HG02642 (cell line): ENCODE measurements around the gene KCNH5.

Experiments
- ATAC-seq: cut with Tn5 transposase; IDR thresholded peaks from one replicate; pipeline ENCODE4 v1.9.1; 2021; ENCODE audit warnings: mild to moderate bottlenecking; ENCODE audit not compliant: unreplicated experiment, poor library complexity

The KCNH5 gene

DNA sequence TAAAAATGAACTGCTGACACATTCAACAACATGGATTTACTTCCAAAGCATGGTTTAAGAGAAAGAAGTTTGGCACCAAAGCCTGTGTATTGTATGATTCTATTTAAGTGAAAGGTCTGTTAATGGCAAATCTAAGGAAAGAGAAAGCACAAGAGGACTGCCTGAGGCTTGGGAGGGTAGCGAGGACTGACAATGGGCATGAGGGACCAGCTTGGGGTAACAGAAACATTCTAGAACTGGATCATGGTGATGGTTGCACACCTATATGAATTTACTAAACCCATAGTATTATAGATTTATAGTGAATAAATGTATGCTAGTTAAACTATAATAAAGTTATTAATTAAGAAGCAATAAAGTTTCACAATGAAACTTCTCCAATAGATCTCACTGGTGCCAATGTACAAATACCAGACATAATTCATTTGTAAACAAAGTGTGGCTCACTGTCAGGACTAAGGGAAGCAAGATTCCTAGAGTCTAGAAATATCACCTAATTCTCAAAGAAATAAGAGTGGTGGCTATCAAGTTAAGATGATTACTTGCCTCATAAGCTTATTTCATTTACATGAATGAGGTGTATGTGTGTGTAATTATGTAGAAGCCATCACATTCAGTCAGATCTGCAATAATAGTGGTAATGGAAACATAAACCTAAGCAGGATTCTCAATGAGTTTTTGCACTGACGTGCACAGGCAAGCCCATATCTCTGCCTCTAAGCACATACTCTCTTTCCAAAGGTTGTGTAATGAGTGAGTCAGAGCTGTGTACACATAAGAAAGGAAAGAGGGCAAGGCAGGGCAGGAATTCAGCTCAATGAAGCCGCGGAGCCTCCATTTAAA is 353.4 kb downstream of the KCNH5 start:
- ATAC-seq = no peak

DNA sequence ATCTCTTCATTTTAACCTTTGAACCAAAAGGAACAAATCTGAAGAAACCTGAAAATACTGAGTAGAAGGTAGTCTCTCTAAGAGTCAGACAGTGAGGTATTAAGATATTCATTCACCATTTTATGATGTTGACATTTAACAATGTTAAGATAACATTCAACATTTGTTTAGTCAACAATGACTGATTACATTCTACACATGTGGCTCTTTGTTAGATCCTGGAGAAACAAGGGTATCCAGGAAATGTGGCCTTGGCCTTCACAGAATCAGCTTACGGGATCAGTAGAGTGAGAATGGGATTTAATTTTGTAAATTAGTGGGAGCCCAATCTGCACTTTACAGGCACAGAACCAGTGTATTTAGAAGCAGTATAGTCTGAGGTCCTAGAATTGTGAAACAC is 355.5 kb downstream of the KCNH5 start:
- ATAC-seq = no peak

DNA sequence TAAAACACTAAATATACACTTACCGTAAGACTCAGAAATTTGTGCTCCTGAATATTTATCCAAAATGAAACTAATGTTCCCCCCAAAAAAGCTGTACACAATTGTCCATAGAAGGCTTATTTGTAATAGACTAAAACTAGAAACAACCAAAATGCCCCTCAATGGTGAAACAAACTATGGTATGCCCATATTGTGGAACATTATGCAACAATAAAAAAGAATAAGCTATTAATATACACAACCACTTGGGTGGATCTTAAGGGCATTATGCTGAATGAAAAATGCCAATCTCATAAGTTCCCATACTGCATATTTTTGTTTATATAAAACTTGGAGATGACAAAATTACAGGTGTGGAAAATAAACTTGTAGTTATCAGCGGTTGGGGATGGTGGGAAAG is 357.4 kb downstream of the KCNH5 start:
- ATAC-seq = no peak

DNA sequence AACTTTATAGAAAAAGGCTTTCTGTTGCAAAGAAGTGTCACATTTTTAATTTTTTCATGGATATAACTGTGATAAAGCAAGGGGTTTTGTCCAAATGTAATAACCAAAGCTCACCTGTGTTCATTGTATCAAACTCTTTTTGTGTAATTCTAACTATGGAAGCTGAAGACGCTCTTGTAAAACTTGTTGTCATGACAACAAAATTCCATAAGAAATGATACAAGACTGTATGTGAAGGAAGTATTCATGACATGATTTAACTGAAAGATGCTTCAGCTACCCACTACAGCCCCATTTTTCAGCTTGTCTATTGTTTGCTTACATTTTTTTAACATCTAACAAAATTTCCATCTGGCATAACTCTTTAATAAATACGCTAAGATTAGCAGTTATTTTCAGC is 360.9 kb downstream of the KCNH5 start:
- ATAC-seq = no peak

DNA sequence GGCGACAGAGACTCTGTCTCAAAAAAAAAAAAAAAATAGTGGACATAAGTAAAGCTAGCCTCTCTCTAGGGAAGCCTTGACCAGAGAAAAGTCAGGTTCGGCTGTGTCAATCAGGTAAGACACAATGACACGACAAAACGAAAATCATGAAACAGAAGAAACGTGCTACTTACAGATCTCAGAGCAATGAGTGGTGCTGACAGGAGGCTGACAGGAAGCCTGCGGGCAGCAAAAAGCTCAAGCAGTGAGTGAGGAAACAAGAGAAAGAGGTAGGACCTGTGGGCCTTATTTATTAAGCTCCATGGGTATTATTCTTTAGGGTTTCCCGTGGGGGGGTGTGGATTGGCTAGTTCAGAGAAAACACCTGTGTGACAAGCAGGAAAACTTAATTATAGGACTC is 363.1 kb downstream of the KCNH5 start:
- no peak for ATAC-seq

DNA sequence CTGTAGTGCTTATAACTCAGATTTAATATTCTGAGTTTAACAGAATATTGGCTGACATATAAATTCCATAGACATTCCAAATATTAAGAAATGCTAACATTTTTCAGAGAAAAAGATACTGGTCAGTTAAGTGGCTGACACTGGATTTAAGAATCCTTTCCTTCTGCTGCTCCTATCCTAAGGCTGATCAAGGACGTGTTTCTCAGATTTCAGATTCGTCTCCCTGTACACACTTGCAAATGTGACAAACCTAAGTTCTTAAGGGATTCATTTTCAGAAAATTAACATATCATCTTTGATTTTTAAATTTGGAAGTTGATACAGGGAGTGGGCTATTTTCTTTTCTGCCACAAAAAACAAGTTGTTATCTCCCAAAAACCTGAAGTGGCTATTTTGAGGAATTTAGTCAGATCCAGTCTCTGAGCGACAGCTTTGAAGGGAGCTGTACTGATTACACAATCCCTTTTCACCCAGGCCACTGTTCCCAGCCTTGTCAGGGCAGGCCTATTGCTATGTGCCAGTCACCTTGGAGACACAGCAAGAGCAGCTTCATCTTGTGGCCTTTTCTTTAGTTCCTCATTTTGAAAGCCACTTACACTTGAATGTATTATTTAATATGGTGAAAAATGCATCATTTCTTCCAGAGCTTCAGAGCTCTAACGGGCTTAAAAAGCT is 370.6 kb downstream of the KCNH5 start:
- ATAC-seq = no peak

DNA sequence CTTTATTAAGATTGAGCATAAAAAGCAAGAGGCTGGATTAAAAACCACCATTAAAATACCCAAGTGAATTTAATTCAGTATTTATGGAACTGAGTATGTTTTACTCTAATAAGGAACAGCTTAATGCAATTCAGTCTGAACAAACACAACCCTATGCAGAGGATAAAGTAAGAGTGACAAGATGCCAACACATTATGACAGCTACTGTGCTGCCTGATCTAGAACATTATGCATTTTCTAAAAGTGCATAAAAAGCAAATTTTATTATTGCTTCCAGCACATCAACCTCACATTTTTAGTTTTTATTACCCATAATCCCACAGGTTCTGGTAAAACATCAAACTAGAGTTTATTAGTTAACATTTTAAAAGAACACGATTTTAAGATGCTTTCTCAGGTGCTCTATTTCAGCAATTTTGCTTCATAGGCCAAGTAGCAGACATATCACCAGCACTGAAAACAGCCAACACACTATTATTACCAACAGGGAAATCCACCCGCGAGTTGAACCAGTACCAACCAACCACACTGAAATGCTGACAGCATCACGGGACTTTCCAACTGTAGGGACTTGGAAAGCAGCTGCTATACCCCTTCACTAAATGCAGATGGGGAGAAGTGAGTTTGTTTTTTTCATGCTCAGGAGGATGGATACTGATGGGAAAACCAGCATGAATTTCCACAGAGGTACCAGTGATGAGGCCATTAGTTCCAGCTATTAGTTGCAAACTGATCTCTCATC is 372.1 kb downstream of the KCNH5 start:
- no peak for ATAC-seq

DNA sequence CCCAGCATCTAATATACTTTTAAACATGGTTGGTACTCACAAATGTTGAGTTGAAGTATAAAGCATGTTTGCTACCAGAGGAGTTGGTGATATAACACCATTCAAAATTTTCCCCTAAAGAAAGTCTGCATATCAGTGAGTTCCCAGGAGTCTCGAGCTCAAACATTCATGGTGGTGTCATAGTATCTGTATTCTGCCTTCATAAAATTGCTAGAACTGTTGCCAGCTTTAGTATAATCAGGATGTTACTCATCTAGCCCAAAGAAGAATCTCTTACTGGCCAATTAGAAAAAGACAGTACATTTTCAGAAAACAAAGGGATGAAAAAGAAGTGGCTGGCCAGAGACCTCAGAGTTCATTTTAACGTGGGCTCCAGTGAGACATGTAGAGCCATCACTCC is 374.7 kb downstream of the KCNH5 start:
- ATAC-seq = no peak

DNA sequence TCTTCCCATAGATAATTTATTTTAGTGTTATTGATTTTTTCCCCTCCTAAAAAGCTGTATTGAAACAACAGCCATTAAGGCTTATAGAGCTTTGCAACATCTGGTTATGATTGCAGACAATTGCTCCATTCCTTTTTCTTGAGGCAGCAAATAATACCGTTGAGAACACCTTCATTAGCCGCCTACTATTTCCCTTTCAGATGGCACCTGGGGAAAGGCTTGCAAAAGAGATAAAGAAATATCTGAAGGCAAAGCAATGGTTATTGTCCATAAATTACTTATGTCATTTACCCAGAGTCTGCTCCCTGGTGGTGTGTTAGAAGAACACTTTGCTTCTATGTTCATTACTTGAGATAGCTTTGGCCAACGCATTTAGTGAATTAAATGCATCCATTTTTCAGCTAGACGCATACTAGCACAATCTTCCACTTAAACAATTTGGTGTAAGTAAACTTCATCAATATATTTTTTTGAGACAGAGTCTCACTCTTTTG is 377.8 kb downstream of the KCNH5 start:
- no peak for ATAC-seq

DNA sequence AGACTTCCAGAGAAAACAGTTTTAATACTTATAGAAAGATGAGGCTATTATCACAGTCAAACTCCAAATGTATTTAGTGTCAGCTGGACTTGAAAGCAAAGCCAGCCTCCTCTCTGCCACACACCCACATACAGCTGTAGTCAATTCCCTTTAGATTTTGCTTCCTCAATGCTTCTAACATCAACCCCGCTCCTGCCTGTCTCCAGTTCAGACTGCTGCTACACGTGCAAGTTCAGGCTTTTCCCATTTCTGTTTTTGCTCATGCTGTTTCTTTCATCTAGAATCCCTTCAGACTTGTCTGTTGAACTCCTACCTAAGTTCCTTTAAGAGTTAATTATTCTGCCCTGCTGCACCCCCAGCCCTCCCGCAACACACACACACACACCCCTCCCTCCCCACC is 380.0 kb downstream of the KCNH5 start:
- ATAC-seq = no peak

DNA sequence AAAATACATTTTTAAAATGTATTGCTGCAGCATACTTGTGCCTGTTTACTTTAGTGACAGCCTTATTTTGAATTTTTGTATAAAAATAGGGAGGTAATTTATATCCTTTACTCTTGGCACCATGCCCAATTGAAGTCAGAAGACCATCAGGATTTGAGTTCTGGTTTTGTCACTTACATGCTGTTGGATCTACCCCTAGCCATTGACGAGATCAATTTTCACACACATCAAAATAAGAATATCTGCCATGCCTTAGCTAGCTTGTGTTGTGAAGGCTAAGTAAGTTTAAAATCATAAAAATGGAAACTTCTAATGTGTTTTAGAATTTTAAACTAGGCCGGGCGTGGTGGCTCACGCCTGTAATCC is 381.8 kb downstream of the KCNH5 start:
- no peak for ATAC-seq

DNA sequence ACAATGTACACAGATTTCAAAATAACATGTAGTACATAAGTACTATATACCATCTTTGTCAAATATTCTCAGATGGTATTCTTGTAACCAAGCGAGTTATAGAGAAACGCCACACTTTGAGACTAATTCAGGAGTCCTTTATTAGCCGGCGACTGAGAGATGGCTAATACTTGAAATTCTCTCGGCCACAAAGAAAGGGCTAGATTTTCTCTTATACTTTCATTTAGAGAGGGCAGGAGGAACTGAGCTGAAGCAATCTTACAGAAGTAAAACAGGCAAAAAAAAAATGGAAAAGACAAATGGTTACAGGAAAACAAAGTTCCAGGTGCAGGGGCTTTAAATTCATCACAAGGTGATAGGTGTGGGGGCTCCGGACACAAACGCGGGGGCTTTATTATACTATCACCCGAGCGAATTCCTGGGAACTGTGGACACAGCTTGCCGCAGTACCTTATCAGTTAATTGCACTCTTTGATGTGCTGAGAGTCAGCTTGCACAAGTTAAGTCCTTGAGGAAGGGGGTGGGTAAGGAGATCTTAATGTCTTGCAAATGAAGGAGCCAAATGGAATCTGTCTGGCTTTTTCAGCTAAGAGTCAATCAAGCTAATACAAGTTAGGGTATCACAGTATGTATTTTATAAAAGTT is 382.3 kb downstream of the KCNH5 start:
- ATAC-seq = no peak

DNA sequence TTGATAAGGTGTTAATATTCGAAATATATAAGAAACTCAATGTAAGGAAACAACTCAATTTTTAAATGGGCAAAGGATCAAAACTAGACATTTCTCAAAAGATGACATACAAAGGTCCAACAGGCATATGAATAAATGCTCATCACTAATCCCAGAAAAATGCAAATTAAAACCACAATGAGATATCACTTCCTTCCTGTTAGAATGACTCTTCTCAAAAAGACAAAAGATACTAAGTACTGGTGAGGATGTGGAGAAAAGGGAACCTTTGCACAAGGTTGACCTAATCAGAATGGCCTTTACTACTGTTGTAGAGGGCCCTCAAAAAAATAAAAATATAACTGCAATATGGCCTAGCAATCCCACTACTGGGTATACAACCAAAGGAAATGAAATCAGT is 383.4 kb downstream of the KCNH5 start:
- no peak for ATAC-seq

DNA sequence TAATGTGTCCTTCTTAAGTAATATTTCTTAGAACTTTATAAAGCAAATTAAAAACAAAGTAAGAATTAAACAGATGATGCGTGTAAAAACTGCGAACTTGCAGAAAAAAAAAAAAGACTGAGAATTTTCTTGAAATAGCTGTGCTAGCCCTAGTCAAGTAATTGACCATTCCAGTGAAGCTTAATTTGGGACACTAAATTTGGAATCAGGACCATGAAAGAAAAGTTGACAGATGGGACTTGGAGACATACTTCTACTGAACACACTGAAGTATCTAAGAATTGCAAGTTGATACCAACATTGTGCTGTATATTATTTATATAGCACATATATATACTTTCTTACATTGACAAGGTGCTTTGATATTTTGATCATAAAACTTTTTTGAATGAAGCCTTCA is 386.6 kb downstream of the KCNH5 start:
- no peak for ATAC-seq

DNA sequence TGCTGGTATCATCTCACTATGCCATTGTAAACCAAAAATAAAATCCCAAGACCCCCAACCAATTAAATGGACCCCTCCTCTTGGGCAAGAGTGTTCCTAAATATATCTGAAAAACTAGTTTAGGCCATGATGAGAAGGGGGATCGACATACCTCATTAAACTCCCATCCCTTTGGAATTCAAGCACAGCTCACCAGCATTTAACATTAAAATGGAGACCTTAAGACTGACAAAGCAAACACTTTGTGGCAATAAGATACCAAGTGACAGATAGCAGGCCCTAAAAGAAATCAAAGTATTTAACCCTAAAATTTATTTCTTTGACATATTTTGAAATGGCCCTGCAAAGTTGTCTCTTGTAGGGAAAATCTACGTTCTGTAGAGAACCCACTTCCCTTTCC is 387.9 kb downstream of the KCNH5 start:
- ATAC-seq = no peak

DNA sequence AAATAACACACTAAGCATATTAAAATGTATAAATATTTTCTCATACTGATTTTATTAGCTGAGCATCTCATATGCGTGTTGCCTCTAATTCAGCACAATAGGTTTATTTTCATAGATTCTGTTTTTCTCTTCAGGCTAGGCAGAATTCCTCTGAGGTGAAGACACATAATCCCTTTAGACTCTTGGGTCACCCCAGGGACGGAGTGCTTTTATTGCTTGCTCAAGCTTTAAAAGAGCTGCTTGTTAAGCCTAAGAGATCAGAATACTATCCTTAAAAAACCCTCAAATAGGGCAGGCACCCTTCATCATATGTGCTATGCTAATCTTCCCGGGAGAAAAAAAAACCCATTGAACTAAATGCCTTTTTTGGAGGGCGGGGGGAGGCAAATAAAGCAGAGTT is 390.1 kb downstream of the KCNH5 start:
- ATAC-seq = no peak

DNA sequence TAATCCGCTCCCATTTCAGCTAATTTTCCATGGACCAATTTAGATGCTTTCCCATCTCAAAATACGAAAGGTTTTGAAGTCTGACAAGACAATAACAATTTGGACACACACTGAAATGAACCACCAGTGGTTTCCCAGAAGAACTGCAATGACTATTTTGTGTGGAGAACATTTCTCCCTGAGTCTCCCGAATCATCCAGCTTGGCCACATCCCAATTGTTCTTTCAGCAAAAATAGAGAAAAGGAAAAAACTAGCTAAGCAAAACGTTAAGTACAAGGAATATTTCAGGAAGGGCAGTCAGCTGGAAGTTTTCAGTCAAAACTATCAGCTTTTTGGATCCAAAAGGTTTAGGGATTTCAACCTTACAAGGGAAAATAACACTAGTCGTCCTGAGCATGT is 390.6 kb downstream of the KCNH5 start:
- no peak for ATAC-seq
